Mucosa of rectum (tissue), 2 donors: Measurements from ENCODE around the gene DPYD.

ENCODE experiments used
- H3K27ac ChIP-seq, 2 donors: one replicate each; pipeline ENCODE4 v1.7.0; 2013; ENCODE audit warnings: inconsistent platforms in 2 of 2, low read depth in 2 of 2, low read length in 2 of 2
- H3K27me3 ChIP-seq, 2 donors: one replicate each; pipeline ENCODE4 v1.7.0; 2013; ENCODE audit warnings: low read length in 2 of 2; ENCODE audit not compliant: control insufficient read depth in 2 of 2, insufficient read depth in 2 of 2
- H3K36me3 ChIP-seq, 2 donors: one replicate each; pipeline ENCODE4 v1.7.0; 2013; ENCODE audit warnings: low read length in 2 of 2; ENCODE audit not compliant: control insufficient read depth in 2 of 2, insufficient read depth in 2 of 2
- H3K4me1 ChIP-seq, 2 donors: one replicate each; pipeline ENCODE4 v1.7.0; 2013; ENCODE audit warnings: low read length in 2 of 2, mild to moderate bottlenecking in 1 of 2; ENCODE audit not compliant: control insufficient read depth in 2 of 2, insufficient read depth in 2 of 2
- H3K4me3 ChIP-seq, 2 donors: one replicate each; pipeline ENCODE4 v1.7.0; 2013; ENCODE audit warnings: low read length in 2 of 2
- H3K9ac ChIP-seq, 2 donors: one replicate each; pipeline ENCODE4 v1.7.0; 2013; ENCODE audit warnings: low read length in 2 of 2, low read depth in 1 of 2, mild to moderate bottlenecking in 1 of 2
- H3K9me3 ChIP-seq, 2 donors: one replicate each; pipeline ENCODE4 v1.7.0; 2013; ENCODE audit warnings: low read length in 2 of 2; ENCODE audit not compliant: control insufficient read depth in 2 of 2
- donor health status: healthy.
- donor health status: Normal muscosa, but diverticular disease.

Gene DPYD

GRCh38 chr1:97502360-97502759, 418.5 kb downstream of the DPYD start:
- Histone ChIP-seq H3K4me3 (no peak overlapping the region), H3K27me3 (no peaks in the 10 kb centered on the region), H3K9me3 (no peaks in the 10 kb centered on the region), H3K27ac (no peak overlapping the region), H3K36me3 (no peaks in the 10 kb centered on the region), H3K9ac (no peak overlapping the region), H3K4me1 (peaks cover 0 to 3% of the 10 kb centered on the region in 2 donors)

DNA sequence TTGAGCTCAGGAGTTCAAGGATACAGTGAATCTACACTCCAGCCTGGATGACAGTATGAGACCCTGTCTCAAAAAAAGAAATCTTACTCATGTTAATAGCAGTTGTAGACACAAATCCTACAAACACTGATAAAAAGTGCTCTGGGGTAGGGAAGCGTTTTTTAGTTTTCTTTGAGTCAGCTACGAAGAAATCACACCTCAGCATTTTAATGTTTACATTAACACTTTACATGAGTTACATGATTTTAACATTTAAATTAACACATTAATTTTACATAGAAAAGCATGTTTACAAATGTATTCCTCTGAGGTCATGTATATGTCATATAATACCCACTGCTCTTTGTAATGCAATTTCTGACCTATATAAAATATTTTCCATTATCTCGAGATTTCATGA, 419.2 kb downstream of the DPYD start:
- H3K9ac ChIP-seq = no peak overlapping the region
- H3K27me3 ChIP-seq = no peaks in the 10 kb centered on the region
- peaks cover 0 to 3% of the 10 kb centered on the region in 2 donors for H3K4me1 ChIP-seq
- H3K9me3 ChIP-seq = no peaks in the 10 kb centered on the region
- H3K27ac ChIP-seq = no peak overlapping the region
- H3K4me3 ChIP-seq = no peak overlapping the region
- no peaks in the 10 kb centered on the region for H3K36me3 ChIP-seq

- no peak overlapping the region for H3K4me3 ChIP-seq
- no peak overlapping the region for H3K27ac ChIP-seq
- no peak overlapping the region for H3K9ac ChIP-seq
Measured at GRCh38 chr1:97500760-97501159, 420.1 kb downstream of the DPYD start.

DNA sequence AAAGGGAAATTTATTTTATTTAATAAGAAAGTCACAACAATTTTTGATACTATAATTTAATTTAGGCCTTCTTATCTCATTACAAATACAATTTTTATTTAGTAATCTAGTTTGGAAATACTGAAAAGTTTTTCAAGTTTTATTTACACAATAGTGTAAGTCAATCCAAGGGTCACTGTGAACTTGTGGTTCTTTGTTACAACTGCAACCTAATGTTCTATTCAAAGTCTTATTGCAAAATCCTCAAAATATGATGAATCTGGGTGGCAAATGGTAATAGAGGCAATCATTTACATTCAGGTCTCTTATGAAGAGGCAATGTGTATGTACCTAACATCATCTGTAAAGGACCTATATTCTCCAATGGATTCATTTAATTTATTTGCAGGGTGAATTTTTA, 421.2 kb downstream of the DPYD start:
- Histone ChIP-seq H3K4me1 (no peaks in the 10 kb centered on the region), H3K27me3 (no peaks in the 10 kb centered on the region), H3K9ac (no peak overlapping the region)

More at GRCh38 chr1:97500760-97501159, 420.1 kb downstream of the DPYD start:
- H3K9me3 ChIP-seq = no peaks in the 10 kb centered on the region
- peaks cover 0 to under 1% of the 10 kb centered on the region in 2 donors for H3K4me1 ChIP-seq
- H3K36me3 ChIP-seq = no peaks in the 10 kb centered on the region
- no peaks in the 10 kb centered on the region for H3K27me3 ChIP-seq

DNA sequence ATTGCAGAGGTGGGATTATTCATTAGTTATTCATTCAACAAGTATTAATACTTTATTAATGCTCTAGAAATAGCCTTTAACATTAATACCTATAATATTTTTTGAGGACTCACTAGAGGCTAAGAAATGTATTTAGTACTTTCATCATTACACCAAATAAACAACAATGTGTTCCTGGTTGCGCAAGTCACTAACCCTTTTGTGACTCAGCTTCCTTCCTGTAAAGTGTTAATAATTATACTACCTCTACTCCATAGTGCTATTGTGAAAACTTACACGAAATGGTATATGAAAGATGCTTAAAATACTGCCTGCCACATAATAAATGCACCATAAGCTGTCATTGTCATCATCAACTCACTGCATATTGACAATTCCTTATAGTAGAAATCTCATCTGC, 431.0 kb downstream of the DPYD start:
- Histone ChIP-seq H3K4me3 (no peak overlapping the region), H3K9me3 (no peaks in the 10 kb centered on the region), H3K4me1 (no peaks in the 10 kb centered on the region), H3K27me3 (no peaks in the 10 kb centered on the region), H3K36me3 (no peaks in the 10 kb centered on the region), H3K27ac (no peak overlapping the region), H3K9ac (no peak overlapping the region)

More for the DNA sequence above, 421.2 kb downstream of the DPYD start:
- Histone ChIP-seq H3K27ac (no peak overlapping the region), H3K4me3 (no peak overlapping the region), H3K9me3 (no peaks in the 10 kb centered on the region), H3K36me3 (no peaks in the 10 kb centered on the region)

DNA sequence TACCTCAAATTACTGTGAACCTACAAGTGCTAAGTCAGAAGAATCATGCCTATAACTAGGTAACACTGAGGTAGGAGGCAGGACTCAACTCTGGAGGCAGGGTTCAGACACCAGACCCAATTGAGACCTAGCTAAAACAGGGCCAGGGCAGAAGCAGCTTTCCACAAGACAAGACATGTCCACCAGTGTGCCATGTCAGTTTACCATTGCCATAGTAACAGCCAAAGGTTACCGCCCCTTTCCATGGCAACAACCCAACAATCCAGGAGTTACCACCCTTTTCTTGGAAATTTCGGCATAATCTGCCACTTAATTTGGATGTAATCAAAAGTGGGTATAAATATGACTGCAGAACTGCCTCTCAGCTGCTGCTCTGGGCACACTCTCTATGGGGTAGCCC, 432.3 kb downstream of the DPYD start:
- no peak overlapping the region for H3K4me3 ChIP-seq
- no peaks in the 10 kb centered on the region for H3K4me1 ChIP-seq
- no peak overlapping the region for H3K9ac ChIP-seq
- no peaks in the 10 kb centered on the region for H3K9me3 ChIP-seq
- no peak overlapping the region for H3K27ac ChIP-seq
- no peaks in the 10 kb centered on the region for H3K36me3 ChIP-seq
- no peaks in the 10 kb centered on the region for H3K27me3 ChIP-seq

DNA sequence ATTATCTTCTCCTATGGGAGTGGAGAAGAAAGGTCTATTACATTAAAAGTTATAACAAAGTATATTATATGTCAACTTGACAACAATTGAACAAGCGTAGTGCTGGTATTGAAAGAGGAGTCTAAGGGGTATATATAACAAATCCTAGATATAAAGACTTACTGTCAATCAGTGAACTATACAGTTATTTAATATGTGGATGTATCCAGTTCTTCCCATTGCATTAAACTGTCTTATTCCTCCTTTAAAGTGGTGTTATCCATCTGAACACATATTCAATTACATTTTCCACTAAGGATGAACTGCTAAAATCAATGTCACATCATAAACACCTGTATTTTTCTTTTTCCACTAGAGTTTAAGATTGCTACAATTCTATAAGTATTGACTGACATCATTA, 438.8 kb downstream of the DPYD start:
- Histone ChIP-seq H3K27ac (no peak overlapping the region), H3K4me3 (no peak overlapping the region), H3K9ac (no peak overlapping the region), H3K9me3 (no peaks in the 10 kb centered on the region), H3K27me3 (no peaks in the 10 kb centered on the region), H3K4me1 (no peaks in the 10 kb centered on the region), H3K36me3 (no peaks in the 10 kb centered on the region)

DNA sequence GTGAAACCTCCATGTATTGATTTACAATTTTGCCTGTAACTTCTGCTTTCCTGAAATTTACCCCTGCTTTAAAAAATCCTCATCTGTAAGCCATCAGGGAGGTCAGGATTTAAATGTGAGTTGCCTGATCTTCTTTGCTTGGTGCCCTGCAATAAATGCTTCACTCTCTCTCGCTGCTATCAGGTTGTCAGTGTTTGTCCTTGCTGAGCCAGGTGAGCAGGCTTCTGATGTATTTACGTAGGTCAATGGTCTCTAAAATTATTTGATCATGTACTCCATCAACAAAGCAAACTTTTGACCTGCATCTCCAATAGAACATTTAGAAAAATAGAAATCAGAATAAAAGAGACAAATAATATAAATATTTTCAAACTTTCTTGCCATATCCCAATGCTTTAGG, 453.4 kb downstream of the DPYD start:
- Histone ChIP-seq H3K4me1 (no peaks in the 10 kb centered on the region), H3K36me3 (no peaks in the 10 kb centered on the region), H3K9me3 (no peaks in the 10 kb centered on the region), H3K27me3 (no peaks in the 10 kb centered on the region), H3K27ac (no peak overlapping the region), H3K4me3 (no peak overlapping the region), H3K9ac (no peak overlapping the region)

DNA sequence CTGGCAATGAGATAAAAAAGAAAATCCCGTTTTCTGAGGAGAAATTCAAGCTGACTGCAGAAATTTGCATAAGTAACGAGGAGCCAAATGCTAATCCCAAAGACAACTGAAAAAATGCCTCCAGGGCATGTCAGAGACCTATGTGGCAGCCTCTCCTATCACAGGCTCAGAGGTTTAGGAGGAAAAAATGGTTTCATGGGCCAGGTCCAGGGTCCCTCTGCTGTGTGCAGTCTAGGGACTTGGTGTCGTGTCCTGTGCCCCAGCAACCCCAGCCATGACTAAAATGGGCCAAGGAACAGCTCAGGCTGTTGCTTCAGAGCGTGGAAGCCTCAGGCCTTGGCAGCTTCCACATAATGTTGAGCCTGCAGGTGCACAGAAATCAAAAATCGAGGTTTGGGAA, 456.5 kb downstream of the DPYD start:
- H3K9me3 ChIP-seq = no peaks in the 10 kb centered on the region
- no peak overlapping the region for H3K4me3 ChIP-seq
- no peaks in the 10 kb centered on the region for H3K27me3 ChIP-seq
- H3K9ac ChIP-seq = no peak overlapping the region
- H3K4me1 ChIP-seq = no peaks in the 10 kb centered on the region
- no peaks in the 10 kb centered on the region for H3K36me3 ChIP-seq
- H3K27ac ChIP-seq = no peak overlapping the region

DNA sequence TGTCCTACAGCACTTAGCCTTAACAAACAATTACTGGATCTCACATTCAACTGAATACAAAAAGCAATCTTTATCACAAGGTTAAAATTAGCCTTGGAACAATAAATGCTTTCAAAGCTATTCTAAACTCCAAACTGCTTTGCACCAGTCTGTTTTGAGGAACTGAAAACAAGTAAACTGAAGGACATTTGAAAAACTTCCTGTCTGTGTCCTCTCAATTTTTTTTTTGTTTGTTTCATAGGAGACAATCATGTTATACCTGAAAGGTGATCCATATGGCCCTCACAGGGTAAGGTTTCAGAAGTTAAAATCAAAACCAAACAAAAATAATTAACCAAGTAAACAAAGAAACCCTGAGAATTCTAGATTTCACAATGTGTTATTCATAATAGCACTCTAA, 459.1 kb downstream of the DPYD start:
- Histone ChIP-seq H3K4me1 (no peaks in the 10 kb centered on the region), H3K27ac (no peak overlapping the region), H3K9ac (no peak overlapping the region), H3K4me3 (no peak overlapping the region), H3K9me3 (no peaks in the 10 kb centered on the region), H3K36me3 (no peaks in the 10 kb centered on the region), H3K27me3 (no peaks in the 10 kb centered on the region)

DNA sequence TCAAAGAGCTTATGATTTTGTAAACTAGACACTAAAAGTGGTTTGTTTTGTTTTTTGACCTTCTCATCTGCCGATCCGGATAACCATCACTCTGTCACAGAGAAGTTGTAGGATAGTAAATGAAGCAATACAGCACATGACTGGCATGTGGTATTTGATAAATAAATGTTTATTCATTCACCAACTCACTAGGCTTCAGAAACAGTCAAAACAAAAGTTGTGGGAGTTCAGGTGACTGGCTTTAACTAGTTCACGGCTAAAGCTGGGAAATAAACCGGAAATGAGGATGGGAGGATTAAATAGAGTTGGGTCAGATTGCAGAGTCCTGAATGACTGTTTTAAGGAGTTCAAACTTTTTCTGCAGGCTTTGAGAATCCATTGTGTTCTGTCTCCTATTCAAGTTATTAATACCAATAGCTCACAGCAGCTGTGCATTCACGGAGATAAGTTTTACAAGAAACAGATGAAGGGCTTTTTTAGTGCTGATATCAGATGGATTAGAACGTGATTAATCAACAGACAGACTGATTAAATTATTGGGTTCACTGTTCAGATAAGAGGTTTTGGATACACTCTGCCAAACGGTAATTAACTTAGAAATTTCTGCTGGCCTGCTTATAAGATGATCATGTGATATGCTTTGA, 463.3 kb downstream of the DPYD start:
- H3K4me3 ChIP-seq = no peak overlapping the region
- no peak overlapping the region for H3K9ac ChIP-seq
- H3K9me3 ChIP-seq = no peaks in the 10 kb centered on the region
- H3K27ac ChIP-seq = no peak overlapping the region
- no peaks in the 10 kb centered on the region for H3K4me1 ChIP-seq
- no peaks in the 10 kb centered on the region for H3K27me3 ChIP-seq
- no peaks in the 10 kb centered on the region for H3K36me3 ChIP-seq
